Mammary epithelial cell (primary cell): Measurements from ENCODE around the gene ZFP69.

ENCODE experiments used
- EZH2 ChIP-seq: IDR thresholded peaks from 2 replicates; pipeline ENCODE4 v1.6.1; 2012; ENCODE audit warnings: low read length, inconsistent platforms, borderline replicate concordance
- TF ChIP-seq, protein P1 (sequence below), 2 donors: IDR thresholded peaks in 1 of 2; conservative IDR thresholded peaks in 1 of 2; 2 replicates each; pipeline ENCODE4 v1.5.1; 2011 to 2012; ENCODE audit warnings: inconsistent platforms in 2 of 2, low read length in 2 of 2, mild to moderate bottlenecking in 2 of 2, control low read depth in 1 of 2, low read depth in 1 of 2; ENCODE audit not compliant: insufficient read depth in 1 of 2; ENCODE audit errors: extremely low read depth in 1 of 2

DNA sequence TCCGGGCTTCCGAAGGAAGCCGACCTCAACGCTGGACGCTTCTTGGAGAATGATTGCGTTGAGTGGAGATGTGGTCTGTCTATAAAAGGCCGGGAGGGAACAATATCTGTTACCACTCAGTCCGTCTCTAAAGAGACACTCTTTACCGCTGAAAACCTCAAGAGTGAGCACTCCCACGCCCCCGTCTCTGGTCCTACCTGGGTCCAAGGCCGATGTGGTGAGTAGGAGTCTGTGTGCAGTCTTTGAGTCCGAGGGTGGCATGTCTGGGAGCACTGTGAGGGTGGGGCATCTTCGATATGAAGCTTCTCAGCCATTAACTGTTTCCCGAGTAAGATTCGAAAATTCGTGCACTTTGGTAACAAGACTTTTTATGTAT is 576 bp downstream of the ZFP69 start:
- TF ChIP-seq, protein P1, sequence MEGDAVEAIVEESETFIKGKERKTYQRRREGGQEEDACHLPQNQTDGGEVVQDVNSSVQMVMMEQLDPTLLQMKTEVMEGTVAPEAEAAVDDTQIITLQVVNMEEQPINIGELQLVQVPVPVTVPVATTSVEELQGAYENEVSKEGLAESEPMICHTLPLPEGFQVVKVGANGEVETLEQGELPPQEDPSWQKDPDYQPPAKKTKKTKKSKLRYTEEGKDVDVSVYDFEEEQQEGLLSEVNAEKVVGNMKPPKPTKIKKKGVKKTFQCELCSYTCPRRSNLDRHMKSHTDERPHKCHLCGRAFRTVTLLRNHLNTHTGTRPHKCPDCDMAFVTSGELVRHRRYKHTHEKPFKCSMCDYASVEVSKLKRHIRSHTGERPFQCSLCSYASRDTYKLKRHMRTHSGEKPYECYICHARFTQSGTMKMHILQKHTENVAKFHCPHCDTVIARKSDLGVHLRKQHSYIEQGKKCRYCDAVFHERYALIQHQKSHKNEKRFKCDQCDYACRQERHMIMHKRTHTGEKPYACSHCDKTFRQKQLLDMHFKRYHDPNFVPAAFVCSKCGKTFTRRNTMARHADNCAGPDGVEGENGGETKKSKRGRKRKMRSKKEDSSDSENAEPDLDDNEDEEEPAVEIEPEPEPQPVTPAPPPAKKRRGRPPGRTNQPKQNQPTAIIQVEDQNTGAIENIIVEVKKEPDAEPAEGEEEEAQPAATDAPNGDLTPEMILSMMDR (conservative IDR thresholded peaks at IDR 0.05 in 1 of 2, IDR thresholded peaks at IDR 0.05 in 1 of 2; ENCODE audit: extremely low read depth in 1 of 2, insufficient read depth in 1 of 2, low read depth in 1 of 2, low read length in 2 of 2), result no peak
- no peak for TF ChIP-seq EZH2
